H9 (cell line): Measurements from ENCODE around the gene KIAA1549. TPM values are rescaled to one million over a fixed set of nuclear protein-coding genes. Genes with fewer than 3 reads are reported as not detected.
A peak's percentile ranks its signal among the peaks of the same experiment; 100 is the strongest.

ENCODE experiments used
- DNase-seq: peaks from one replicate; pipeline ENCODE4 v3.0.0-alpha.2; 2017
- H2AFZ ChIP-seq: one replicate; pipeline ENCODE4 v1.6.1; 2013; ENCODE audit warnings: mild to moderate bottlenecking, low read length, control low read depth, moderate library complexity
- H2AK5ac ChIP-seq: 2 replicates; pipeline ENCODE4 v1.6.1; 2013; ENCODE audit warnings: low read length, control low read depth, mixed read lengths; ENCODE audit not compliant: insufficient read length
- H2BK120ac ChIP-seq: one replicate; pipeline ENCODE4 v1.6.1; 2013; ENCODE audit warnings: low read depth, mild to moderate bottlenecking, low read length, control low read depth, inconsistent platforms; ENCODE audit not compliant: poor library complexity, severe bottlenecking
- H2BK12ac ChIP-seq: 2 replicates; pipeline ENCODE4 v1.6.1; 2013; ENCODE audit warnings: low read length, control low read depth, mixed read lengths, low read depth; ENCODE audit not compliant: insufficient read length
- H2BK15ac ChIP-seq: 2 replicates; pipeline ENCODE4 v1.6.1; 2013; ENCODE audit warnings: low read depth, low read length, control low read depth
- H2BK20ac ChIP-seq: one replicate; pipeline ENCODE4 v1.6.1; 2013; ENCODE audit warnings: low read depth, mild to moderate bottlenecking, low read length, control low read depth, inconsistent platforms; ENCODE audit not compliant: poor library complexity, severe bottlenecking
- H2BK5ac ChIP-seq: 2 replicates; pipeline ENCODE4 v1.6.1; 2013; ENCODE audit warnings: low read length, control low read depth, mixed read lengths; ENCODE audit not compliant: insufficient read length
- H3K14ac ChIP-seq: 2 replicates; pipeline ENCODE4 v1.6.1; 2013; ENCODE audit warnings: low read length, control low read depth; ENCODE audit not compliant: insufficient read depth
- H3K18ac ChIP-seq: 2 replicates; pipeline ENCODE4 v1.6.1; 2013; ENCODE audit warnings: low read depth, mild to moderate bottlenecking, mixed read lengths, low read length, control low read depth; ENCODE audit not compliant: insufficient read length
- H3K23ac ChIP-seq: 2 replicates; pipeline ENCODE4 v1.6.1; 2013; ENCODE audit warnings: low read length, control low read depth, mixed read lengths, low read depth; ENCODE audit not compliant: insufficient read length
- H3K23me2 ChIP-seq: 2 replicates; pipeline ENCODE4 v1.6.1; 2013; ENCODE audit warnings: low read depth, mild to moderate bottlenecking, mixed read lengths, low read length, control low read depth; ENCODE audit not compliant: insufficient read length, poor library complexity, severe bottlenecking
- H3K27ac ChIP-seq: 2 replicates; pipeline ENCODE4 v1.5.1; 2013; ENCODE audit warnings: low read length, control low read depth, mixed read lengths, low read depth; ENCODE audit not compliant: insufficient read length
- H3K27me3 ChIP-seq: 2 replicates; pipeline ENCODE4 v1.6.1; 2013; ENCODE audit warnings: low read length, control low read depth, inconsistent platforms; ENCODE audit not compliant: insufficient read depth
- H3K4ac ChIP-seq: 2 replicates; pipeline ENCODE4 v1.6.1; 2013; ENCODE audit warnings: low read depth, mild to moderate bottlenecking, control low read depth, inconsistent platforms, low read length, moderate library complexity
- H3K4me1 ChIP-seq: 2 replicates; pipeline ENCODE4 v1.6.1; 2013; ENCODE audit warnings: low read length, control low read depth, inconsistent platforms; ENCODE audit not compliant: insufficient read depth
- H3K4me2 ChIP-seq: 2 replicates; pipeline ENCODE4 v1.6.1; 2013; ENCODE audit warnings: low read length, control low read depth, mixed read lengths; ENCODE audit not compliant: insufficient read length, insufficient read depth
- H3K56ac ChIP-seq: 2 replicates; pipeline ENCODE4 v1.6.1; 2013; ENCODE audit warnings: low read depth, mild to moderate bottlenecking, mixed read lengths, low read length, control low read depth; ENCODE audit not compliant: insufficient read length
- H3K79me1 ChIP-seq: 2 replicates; pipeline ENCODE4 v1.6.1; 2013; ENCODE audit warnings: low read depth, mild to moderate bottlenecking, moderate library complexity, low read length, control low read depth, inconsistent platforms; ENCODE audit not compliant: insufficient read depth, poor library complexity, severe bottlenecking
- H3K79me2 ChIP-seq: 2 replicates; pipeline ENCODE4 v1.6.1; 2013; ENCODE audit warnings: low read length, control low read depth, inconsistent platforms; ENCODE audit not compliant: insufficient read depth
- H3K9ac ChIP-seq: 2 replicates; pipeline ENCODE4 v1.6.1; 2013; ENCODE audit warnings: low read length, control low read depth, mixed read lengths; ENCODE audit not compliant: insufficient read length; ENCODE audit errors: extremely low read depth
- H3K9me3 ChIP-seq: one replicate; pipeline ENCODE4 v1.6.1; 2013; ENCODE audit warnings: low read depth, low read length, inconsistent platforms; ENCODE audit not compliant: control insufficient read depth
- H3T11ph ChIP-seq: one replicate; pipeline ENCODE4 v1.6.1; 2013; ENCODE audit warnings: mild to moderate bottlenecking, low read length, control low read depth, inconsistent platforms
- H4K20me1 ChIP-seq: one replicate; pipeline ENCODE4 v1.6.1; 2013; ENCODE audit not compliant: control insufficient read depth, insufficient read length, insufficient read depth
- H4K5ac ChIP-seq: 2 replicates; pipeline ENCODE4 v1.6.1; 2013; ENCODE audit warnings: low read depth, mild to moderate bottlenecking, mixed read lengths, low read length, control low read depth; ENCODE audit not compliant: insufficient read length
- H4K8ac ChIP-seq: replicated peaks from 2 replicates; pipeline ENCODE4 v1.6.1; 2013; ENCODE audit warnings: low read length, control low read depth, mixed read lengths, low read depth; ENCODE audit not compliant: insufficient read length
- H4K91ac ChIP-seq: 2 replicates; pipeline ENCODE4 v1.6.1; 2013; ENCODE audit warnings: low read depth, mild to moderate bottlenecking, moderate library complexity, mixed read lengths, low read length, control low read depth; ENCODE audit not compliant: insufficient read length
- H3K27ac Mint-ChIP-seq, 3 experiments: 2 replicates in 2 of 3; 3 replicates in 1 of 3; pipeline ENCODE4 v1.8.0; 2020 to 2021; ENCODE audit warnings: mixed read lengths in 3 of 3, mild to moderate bottlenecking in 1 of 3, moderate library complexity in 1 of 3
- H3K27me3 Mint-ChIP-seq: 2 replicates; pipeline ENCODE4 v1.8.0; 2021; ENCODE audit warnings: low read depth, mild to moderate bottlenecking, moderate library complexity, mixed read lengths
- H3K36me3 Mint-ChIP-seq, 3 experiments: 2 replicates in 2 of 3; 3 replicates in 1 of 3; pipeline ENCODE4 v1.8.0; 2020 to 2021; ENCODE audit warnings: low read depth in 3 of 3, mixed read lengths in 3 of 3; ENCODE audit not compliant: insufficient read depth in 1 of 3
- H3K4me1 Mint-ChIP-seq, 2 experiments: 2 replicates each; pipeline ENCODE4 v1.8.0; 2020; ENCODE audit warnings: mixed read lengths in 2 of 2
- H3K4me3 Mint-ChIP-seq, 2 experiments: 2 replicates in 1 of 2; 3 replicates in 1 of 2; pipeline ENCODE4 v1.8.0; 2020 to 2021; ENCODE audit warnings: mild to moderate bottlenecking in 2 of 2, mixed read lengths in 2 of 2, moderate library complexity in 1 of 2
- H3K9me3 Mint-ChIP-seq, 2 experiments: 2 replicates in 1 of 2; 3 replicates in 1 of 2; pipeline ENCODE4 v1.8.0; 2020; ENCODE audit warnings: mild to moderate bottlenecking in 2 of 2, mixed read lengths in 2 of 2, moderate library complexity in 1 of 2
- CTCF ChIP-seq: fragments of 200-600 bp; sonication (generic); conservative IDR thresholded peaks from 3 replicates; pipeline ENCODE4 v1.8.0; 2021; ENCODE audit warnings: antibody characterized with exemption, mild to moderate bottlenecking
- WGBS: extraction: QIAGEN DNeasy Blood & Tissue Kit; methylation state at CpG from one replicate; pipeline ENCODE4 v1.1.7; 2013; ENCODE audit warnings: missing lambda C conversion rate, low lambda C conversion rate, mixed read lengths; ENCODE audit not compliant: insufficient read length; ENCODE audit errors: extremely low coverage; 5-methylcytosine and 5-hydroxymethylcytosine counted together
- total RNA-seq: library from RNA; stranded (reverse); gene quantifications from 2 replicates; pipeline ENCODE4 v1.2.1, GENCODE V29; 2021

KIAA1549 gene
- total RNA-seq, 1 experiment from 2014 or later, result 11.9 TPM

- no peak overlapping the region for H2BK120ac ChIP-seq
- no peaks in the 10 kb centered on the region for H3K4me1 ChIP-seq
- no peak overlapping the region for H2BK20ac ChIP-seq
- no peak overlapping the region for H3K18ac ChIP-seq
- no peak for DNase-seq
- Mint-ChIP-seq H3K9me3 (no peaks in the 10 kb centered on the region), H3K4me1 (peaks cover 27 to 28% of the 10 kb centered on the region in 2 experiments), H3K27ac (peak overlapping the region in 1 of 3 experiments; percentile 58; a peak in 2 of 7 replicates), H3K4me3 (no peak overlapping the region), H3K36me3 (peaks cover 0 to 5% (median 0%) of the 10 kb centered on the region in 3 experiments; a peak in 1 of 7 replicates), H3K27me3 (no peaks in the 10 kb centered on the region)
- no peak overlapping the region for H3K27ac ChIP-seq
- H2BK12ac ChIP-seq, result no peak overlapping the region
- H2AFZ ChIP-seq, result no peak overlapping the region
- H3K9ac ChIP-seq, result no peak overlapping the region
- no peak overlapping the region for H4K5ac ChIP-seq
- H4K20me1 ChIP-seq, result no peaks in the 10 kb centered on the region
- no peaks in the 10 kb centered on the region for H3K9me3 ChIP-seq
- H3K14ac ChIP-seq, result no peak overlapping the region
- H4K91ac ChIP-seq, result no peak overlapping the region
- no peak overlapping the region for H2BK5ac ChIP-seq
- H2BK15ac ChIP-seq, result no peak overlapping the region
- no peak overlapping the region for H3K23ac ChIP-seq
- no peak overlapping the region for H3K4ac ChIP-seq
- no peak overlapping the region for H3T11ph ChIP-seq
- WGBS, result no CpG with 5 or more reads among the region's 8 CpGs
- H3K79me1 ChIP-seq, result peaks cover 5% of the 10 kb centered on the region
- no peak overlapping the region for H3K56ac ChIP-seq
- no peaks in the 10 kb centered on the region for H3K27me3 ChIP-seq
- no peak overlapping the region for H4K8ac ChIP-seq
- no peak overlapping the region for H3K4me2 ChIP-seq
- TF ChIP-seq CTCF, result no peak
- H2AK5ac ChIP-seq, result no peak overlapping the region
- H3K79me2 ChIP-seq, result peaks cover 7% of the 10 kb centered on the region; the same call in 1 of the 2 replicates
- no peaks in the 10 kb centered on the region for H3K23me2 ChIP-seq
Measured at GRCh38 chr7:138961159-138961558, 20.0 kb downstream of the KIAA1549 start.
